ENCODE results near the gene DTHD1.

DNA sequence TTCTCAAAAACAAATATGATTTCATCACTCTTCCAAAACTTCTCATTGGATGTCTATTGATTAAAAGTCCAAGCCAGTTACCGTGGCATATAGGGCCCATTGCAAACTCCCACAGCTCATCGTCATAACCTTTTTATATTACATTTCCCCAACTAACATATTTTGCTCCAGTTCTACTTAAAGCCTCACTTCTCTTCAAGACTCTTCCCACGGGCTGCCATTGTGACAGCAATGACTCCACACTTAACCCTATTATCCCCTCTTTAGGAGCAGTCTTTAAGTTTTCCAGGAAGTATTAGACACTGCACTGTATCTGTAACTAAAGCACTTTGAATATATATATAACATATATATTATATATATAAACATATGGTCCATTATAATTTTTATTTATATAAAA lies 44.5 kb downstream of the DTHD1 start:
- TF ChIP-seq POLR2A (IDR thresholded peaks at IDR 0.05) = no peak
- TF ChIP-seq, protein P1, sequence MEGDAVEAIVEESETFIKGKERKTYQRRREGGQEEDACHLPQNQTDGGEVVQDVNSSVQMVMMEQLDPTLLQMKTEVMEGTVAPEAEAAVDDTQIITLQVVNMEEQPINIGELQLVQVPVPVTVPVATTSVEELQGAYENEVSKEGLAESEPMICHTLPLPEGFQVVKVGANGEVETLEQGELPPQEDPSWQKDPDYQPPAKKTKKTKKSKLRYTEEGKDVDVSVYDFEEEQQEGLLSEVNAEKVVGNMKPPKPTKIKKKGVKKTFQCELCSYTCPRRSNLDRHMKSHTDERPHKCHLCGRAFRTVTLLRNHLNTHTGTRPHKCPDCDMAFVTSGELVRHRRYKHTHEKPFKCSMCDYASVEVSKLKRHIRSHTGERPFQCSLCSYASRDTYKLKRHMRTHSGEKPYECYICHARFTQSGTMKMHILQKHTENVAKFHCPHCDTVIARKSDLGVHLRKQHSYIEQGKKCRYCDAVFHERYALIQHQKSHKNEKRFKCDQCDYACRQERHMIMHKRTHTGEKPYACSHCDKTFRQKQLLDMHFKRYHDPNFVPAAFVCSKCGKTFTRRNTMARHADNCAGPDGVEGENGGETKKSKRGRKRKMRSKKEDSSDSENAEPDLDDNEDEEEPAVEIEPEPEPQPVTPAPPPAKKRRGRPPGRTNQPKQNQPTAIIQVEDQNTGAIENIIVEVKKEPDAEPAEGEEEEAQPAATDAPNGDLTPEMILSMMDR (IDR thresholded peaks at IDR 0.05) = no peak
